Small intestine (tissue), 7 donors: Measurements from ENCODE around the gene AADACL4. TPM values are rescaled to one million over a fixed set of nuclear protein-coding genes. Genes with fewer than 3 reads are reported as not detected.
A peak's percentile ranks its signal among the peaks of the same experiment; 100 is the strongest.
"Not testable (repeated sequence)": the region's sequence is repeated elsewhere in the genome, so short reads cannot be mapped to it uniquely, and the experiment has no call there.

ENCODE experiments used
- DNase-seq, 2 donors: peaks; one replicate each; pipeline versions ENCODE4 v3.0.0 to v3.0.0-alpha.2; 2013
- FAIRE-seq: peaks from 2 replicates; lab custom pipeline; 2012; peaks lifted over from hg19 to GRCh38; lab: Jason Lieb, UNC
- H3K27ac ChIP-seq, 3 donors: one replicate each; pipeline ENCODE4 v1.5.1; 2013; ENCODE audit warnings: low read length in 2 of 3, mild to moderate bottlenecking in 2 of 3, control low read depth in 1 of 3, inconsistent platforms in 1 of 3, low read depth in 1 of 3, moderate library complexity in 1 of 3
- H3K27me3 ChIP-seq, 3 donors: one replicate each; pipeline ENCODE4 v1.6.1; 2013; ENCODE audit warnings: low read length in 3 of 3, inconsistent platforms in 1 of 3; ENCODE audit not compliant: control insufficient read depth in 3 of 3, insufficient read depth in 3 of 3
- H3K36me3 ChIP-seq, 3 donors: one replicate each; pipeline ENCODE4 v1.6.1; 2013; ENCODE audit warnings: low read length in 3 of 3, inconsistent platforms in 1 of 3, low read depth in 1 of 3, mild to moderate bottlenecking in 1 of 3, moderate library complexity in 1 of 3; ENCODE audit not compliant: control insufficient read depth in 3 of 3, insufficient read depth in 2 of 3
- H3K4me1 ChIP-seq, 3 donors: one replicate each; pipeline ENCODE4 v1.6.1; 2013; ENCODE audit warnings: low read length in 2 of 3, inconsistent platforms in 1 of 3, low read depth in 1 of 3, mild to moderate bottlenecking in 1 of 3, moderate library complexity in 1 of 3; ENCODE audit not compliant: control insufficient read depth in 3 of 3, insufficient read depth in 2 of 3
- H3K4me3 ChIP-seq, 3 donors: one replicate each; pipeline ENCODE4 v1.5.1; 2013; ENCODE audit warnings: low read length in 3 of 3, control low read depth in 1 of 3, inconsistent platforms in 1 of 3, low read depth in 1 of 3, mild to moderate bottlenecking in 1 of 3, moderate library complexity in 1 of 3
- H3K9me3 ChIP-seq, 2 donors: one replicate each; pipeline ENCODE4 v1.6.1; 2013; ENCODE audit warnings: low read depth in 1 of 2, low read length in 1 of 2; ENCODE audit not compliant: control insufficient read depth in 2 of 2, insufficient read depth in 1 of 2
- WGBS, 3 donors: extraction: QIAGEN DNeasy Blood & Tissue Kit; methylation state at CpG; one replicate each; pipeline ENCODE4 v1.1.7; 2013; 5-methylcytosine and 5-hydroxymethylcytosine counted together
- polyA plus RNA-seq, 4 donors: library from polyadenylated mRNA; stranded (reverse) in 3 of 4; unstranded in 1 of 4; fragments of 200-250 nt in 3 of 4; fragments of 120-200 nt in 1 of 4; gene quantifications; one replicate each; pipeline versions ENCODE4 v1.2.1 to v1.2.3, GENCODE V29; 2013
- donor health status: healthy with polysubstance abuse.
- donor health status: control.
- donor health status: control.
- donor health status: Bipolar disorder and iron deficiency.
- donor health status: healthy.

AADACL4 gene
- polyA plus RNA-seq, 4 donors, result not detected

- peaks cover 0 to 10% (median 0%) of the 10 kb centered on the region in 3 donors for H3K4me1 ChIP-seq
- H3K27me3 ChIP-seq, result no peaks in the 10 kb centered on the region
- H3K4me3 ChIP-seq, result no peak overlapping the region
- no peaks in the 10 kb centered on the region for H3K36me3 ChIP-seq
- DNase-seq (peak in 1 of 2 donors; percentile 62), FAIRE-seq (no peak)
- H3K27ac ChIP-seq, result peak overlapping the region in 1 of 3 donors; percentile 67
- peaks cover 0 to 4% of the 10 kb centered on the region in 2 donors for H3K9me3 ChIP-seq
- 15 to 24% (median 22%) methylated on average over 1 of the region's 1 CpG for WGBS, 3 donors
Observed at GRCh38 chr1:12709091-12709491, 65.2 kb downstream of the AADACL4 start.

GRCh38 chr1:12709696-12710095 lies 65.8 kb downstream of the AADACL4 start:
- Histone ChIP-seq H3K27me3 (no peaks in the 10 kb centered on the region), H3K36me3 (no peaks in the 10 kb centered on the region), H3K4me1 (peaks cover 0 to 10% (median 0%) of the 10 kb centered on the region in 3 donors), H3K4me3 (no peak overlapping the region), H3K9me3 (peaks cover 0 to under 1% of the 10 kb centered on the region in 2 donors), H3K27ac (no peak overlapping the region)
- WGBS, 3 donors, result 72 to 86% (median 86%) methylated on average over 3 of the region's 3 CpGs
- no peak for FAIRE-seq
- DNase-seq, result no peak

- no peak for DNase-seq
Observed at GRCh38 chr1:12711536-12711935, 67.7 kb downstream of the AADACL4 start.

GRCh38 chr1:12712076-12712475 lies 68.2 kb downstream of the AADACL4 start:
- FAIRE-seq, result no peak
- H3K27ac ChIP-seq, result no peak overlapping the region
- no peak for DNase-seq

More at GRCh38 chr1:12711536-12711935, 67.7 kb downstream of the AADACL4 start:
- no peak for FAIRE-seq
- H3K4me3 ChIP-seq, result no peak overlapping the region
- H3K9me3 ChIP-seq, result no peaks in the 10 kb centered on the region
- no peaks in the 10 kb centered on the region for H3K27me3 ChIP-seq
- WGBS, 3 donors, result 65 to 84% (median 69%) methylated on average over 3 of the region's 3 CpGs
- H3K4me1 ChIP-seq, result peaks cover 0 to 10% (median 0%) of the 10 kb centered on the region in 3 donors
- no peak overlapping the region for H3K27ac ChIP-seq
- no peaks in the 10 kb centered on the region for H3K36me3 ChIP-seq

GRCh38 chr1:12712929-12713328 lies 69.0 kb downstream of the AADACL4 start:
- H3K9me3 ChIP-seq, result no peaks in the 10 kb centered on the region

More at GRCh38 chr1:12712076-12712475, 68.2 kb downstream of the AADACL4 start:
- Histone ChIP-seq H3K9me3 (no peaks in the 10 kb centered on the region), H3K4me1 (peaks cover 0 to 10% (median 0%) of the 10 kb centered on the region in 3 donors), H3K4me3 (no peak overlapping the region), H3K36me3 (no peaks in the 10 kb centered on the region), H3K27me3 (no peaks in the 10 kb centered on the region)
- WGBS, 3 donors, result 65 to 87% (median 77%) methylated on average over 1 of the region's 1 CpG

GRCh38 chr1:12713651-12714050 lies 69.8 kb downstream of the AADACL4 start:
- not testable (repeated sequence) for H3K4me3 ChIP-seq, H3K36me3 ChIP-seq, FAIRE-seq, H3K27ac ChIP-seq, H3K4me1 ChIP-seq, DNase-seq, H3K9me3 ChIP-seq, H3K27me3 ChIP-seq
- 83 to 89% (median 83%) methylated on average over 5 of the region's 5 CpGs for WGBS, 3 donors

More at GRCh38 chr1:12712929-12713328, 69.0 kb downstream of the AADACL4 start:
- FAIRE-seq, result no peak
- no peak for DNase-seq
- Histone ChIP-seq H3K4me3 (no peak overlapping the region), H3K4me1 (peaks cover 0 to 9% (median 0%) of the 10 kb centered on the region in 3 donors), H3K27me3 (peaks cover 0 to 3% (median 0%) of the 10 kb centered on the region in 3 donors), H3K27ac (no peak overlapping the region), H3K36me3 (no peaks in the 10 kb centered on the region)
- 83 to 87% (median 86%) methylated on average over 8 of the region's 8 CpGs for WGBS, 3 donors

- no peak for DNase-seq
- WGBS, 3 donors, result 75 to 81% (median 78%) methylated on average over 3 of the region's 3 CpGs
- no peak for FAIRE-seq
- Histone ChIP-seq H3K4me1 (no peaks in the 10 kb centered on the region), H3K36me3 (no peaks in the 10 kb centered on the region), H3K27ac (no peak overlapping the region), H3K27me3 (peaks cover 0 to 3% (median 0%) of the 10 kb centered on the region in 3 donors), H3K9me3 (no peaks in the 10 kb centered on the region), H3K4me3 (no peak overlapping the region)
Observed at GRCh38 chr1:12714710-12715475, 71.0 kb downstream of the AADACL4 start.

GRCh38 chr1:12715896-12716437 lies 72.1 kb downstream of the AADACL4 start, which contains the start of gene AADACL3:
TSS of gene AADACL3 (plus strand) at chr1:12716110. CDS start at chr1:12716177, 67 bp downstream.
- Histone ChIP-seq H3K9me3 (no peaks in the 10 kb centered on the region), H3K27me3 (peaks cover 0 to 3% (median 0%) of the 10 kb centered on the region in 3 donors), H3K4me1 (no peaks in the 10 kb centered on the region), H3K4me3 (no peak within 1 kb of the TSS), H3K27ac (no peak within 1 kb of the TSS), H3K36me3 (no peaks in the 10 kb centered on the region)
- no peak for FAIRE-seq
- 85 to 86% (median 86%) methylated on average over 8 of the region's 8 CpGs for WGBS, 3 donors
- DNase-seq, result no peak
